ENCODE results near the gene PGAP6. TPM values are rescaled to one million over a fixed set of nuclear protein-coding genes. Genes with fewer than 3 reads are reported as not detected.
A peak's percentile ranks its signal among the peaks of the same experiment; 100 is the strongest.

PGAP6 gene
- total RNA-seq, 1 donor from 2014 or later: 114 TPM

- no peak for DNase-seq (ENCODE audit: low read depth)
- no peak overlapping the region for H3K4me3 ChIP-seq (ENCODE audit: low read depth, low read length)
- no peaks in the 10 kb centered on the region for H3K27me3 ChIP-seq (ENCODE audit: control insufficient read depth, insufficient read depth, low read length)
- no peaks in the 10 kb centered on the region for H3K36me3 ChIP-seq (ENCODE audit: control insufficient read depth, insufficient read depth, low read length)
- TF ChIP-seq CTCF (IDR thresholded peaks at IDR 0.05; ENCODE audit: insufficient read depth, low read length, poor library complexity, severe bottlenecking): no peak
Measured at GRCh38 chr16:404971-405486, 23.3 kb upstream of the PGAP6 start.

GRCh38 chr16:401468-402348, 19.9 kb upstream of the PGAP6 start, which contains the start of gene DECR2:
TSS of gene DECR2 (plus strand) at chr16:401885. CDS start at chr16:401964, 79 bp downstream.
- Histone ChIP-seq H3K36me3 (ENCODE audit: control insufficient read depth, insufficient read depth, low read length) (no peaks in the 10 kb centered on the region), H3K27me3 (ENCODE audit: control insufficient read depth, insufficient read depth, low read length) (no peaks in the 10 kb centered on the region), H3K4me3 (ENCODE audit: low read depth, low read length) (peak within 1 kb of the TSS; percentile 68)
- TF ChIP-seq CTCF (IDR thresholded peaks at IDR 0.05; ENCODE audit: insufficient read depth, low read length, poor library complexity, severe bottlenecking): peak; percentile 23
- DNase-seq (ENCODE audit: low read depth): no peak

GRCh38 chr16:400061-400591, 18.3 kb upstream of the PGAP6 start:
- Histone ChIP-seq H3K4me3 (ENCODE audit: low read depth, low read length) (no peak overlapping the region), H3K36me3 (ENCODE audit: control insufficient read depth, insufficient read depth, low read length) (no peaks in the 10 kb centered on the region), H3K27me3 (ENCODE audit: control insufficient read depth, insufficient read depth, low read length) (no peaks in the 10 kb centered on the region)
- TF ChIP-seq CTCF (IDR thresholded peaks at IDR 0.05; ENCODE audit: insufficient read depth, low read length, poor library complexity, severe bottlenecking): no peak
- DNase-seq (ENCODE audit: low read depth): no peak

GRCh38 chr16:399340-400019, 17.7 kb upstream of the PGAP6 start:
- no peak for TF ChIP-seq CTCF (IDR thresholded peaks at IDR 0.05; ENCODE audit: insufficient read depth, low read length, poor library complexity, severe bottlenecking)
- H3K36me3 ChIP-seq (ENCODE audit: control insufficient read depth, insufficient read depth, low read length): no peaks in the 10 kb centered on the region
- H3K4me3 ChIP-seq (ENCODE audit: low read depth, low read length): no peak overlapping the region
- H3K27me3 ChIP-seq (ENCODE audit: control insufficient read depth, insufficient read depth, low read length): no peaks in the 10 kb centered on the region
- no peak for DNase-seq (ENCODE audit: low read depth)

- Histone ChIP-seq H3K27me3 (ENCODE audit: control insufficient read depth, insufficient read depth, low read length) (no peaks in the 10 kb centered on the region), H3K4me3 (ENCODE audit: low read depth, low read length) (no peak overlapping the region), H3K36me3 (ENCODE audit: control insufficient read depth, insufficient read depth, low read length) (no peaks in the 10 kb centered on the region)
- no peak for DNase-seq (ENCODE audit: low read depth)
- no peak for TF ChIP-seq CTCF (IDR thresholded peaks at IDR 0.05; ENCODE audit: insufficient read depth, low read length, poor library complexity, severe bottlenecking)
Measured at GRCh38 chr16:398561-399339, 17.0 kb upstream of the PGAP6 start.

All from kidney epithelial cell (primary cell).